Neural cell (in vitro differentiated cells): ENCODE data around the gene CACNA1H.

ENCODE experiments used
- CTCF ChIP-seq: fragments of 450-650 bp; IDR thresholded peaks from 2 replicates; pipeline ENCODE4 v1.5.1; 2014; ENCODE audit warnings: antibody characterized with exemption, mild to moderate bottlenecking, moderate library complexity; ENCODE audit not compliant: poor library complexity, severe bottlenecking
- EP300 ChIP-seq: fragments of 450-650 bp; conservative IDR thresholded peaks from 2 replicates; pipeline ENCODE4 v1.6.1; 2014; ENCODE audit warnings: antibody characterized with exemption, mild to moderate bottlenecking, moderate library complexity; ENCODE audit not compliant: poor library complexity, severe bottlenecking
- EZH2 ChIP-seq: fragments of 200-600, 300-800 bp; shearing (Covaris generic), sonication (generic); IDR thresholded peaks from 2 replicates; pipeline ENCODE4 v1.6.1; 2014; ENCODE audit warnings: antibody characterized with exemption, low read length, borderline replicate concordance, mild to moderate bottlenecking; ENCODE audit not compliant: insufficient read depth, poor library complexity, severe bottlenecking
- MXI1 ChIP-seq: fragments of 450-650 bp; conservative IDR thresholded peaks from 2 replicates; pipeline ENCODE4 v1.6.1; 2014; ENCODE audit warnings: antibody characterized with exemption, mild to moderate bottlenecking; ENCODE audit not compliant: poor library complexity, severe bottlenecking
- POLR2AphosphoS5 ChIP-seq: IDR thresholded peaks from 2 replicates; pipeline ENCODE4 v1.6.1; 2012
- RAD21 ChIP-seq: fragments of 450-650 bp; conservative IDR thresholded peaks from 2 replicates; pipeline ENCODE4 v1.6.1; 2014; ENCODE audit warnings: antibody characterized with exemption, mild to moderate bottlenecking, moderate library complexity
- REST ChIP-seq: IDR thresholded peaks from 2 replicates; pipeline ENCODE4 v1.6.1; 2012; ENCODE audit warnings: borderline replicate concordance
- SMC3 ChIP-seq: fragments of 450-650 bp; conservative IDR thresholded peaks from 2 replicates; pipeline ENCODE4 v1.6.1; 2014; ENCODE audit warnings: antibody characterized with exemption, mild to moderate bottlenecking, moderate library complexity; ENCODE audit not compliant: poor library complexity
- TAF1 ChIP-seq: IDR thresholded peaks from 2 replicates; pipeline ENCODE4 v1.6.1; 2012; ENCODE audit warnings: low read depth

GRCh38 chr16:1173788-1174451 lies 21.0 kb downstream of the CACNA1H start:
- no peak for TF ChIP-seq CTCF
- no peak for TF ChIP-seq POLR2AphosphoS5
- no peak for TF ChIP-seq EZH2
- TF ChIP-seq TAF1, result no peak
- no peak for TF ChIP-seq REST
- TF ChIP-seq MXI1, result no peak
- no peak for TF ChIP-seq SMC3
- no peak for TF ChIP-seq RAD21
- no peak for TF ChIP-seq EP300
